HG02571 (cell line): ENCODE measurements around the gene DIS3L2.
"Not testable (repeated sequence)": the region's sequence is repeated elsewhere in the genome, so short reads cannot be mapped to it uniquely, and the experiment has no call there.

Experiments
- ATAC-seq: cut with Tn5 transposase; IDR thresholded peaks from one replicate; pipeline ENCODE4 v1.9.1; 2021; ENCODE audit warnings: mild to moderate bottlenecking, moderate library complexity; ENCODE audit not compliant: unreplicated experiment

DIS3L2 gene

GRCh38 chr2:232288489-232289030, 327.0 kb downstream of the DIS3L2 start:
- ATAC-seq: no peak

- ATAC-seq: no peak
Observed at GRCh38 chr2:232290668-232291067, 329.2 kb downstream of the DIS3L2 start.

GRCh38 chr2:232291343-232291742, 329.8 kb downstream of the DIS3L2 start:
- no peak for ATAC-seq

GRCh38 chr2:232292395-232293154, 331.1 kb downstream of the DIS3L2 start:
- ATAC-seq: no peak

GRCh38 chr2:232293191-232293590, 331.7 kb downstream of the DIS3L2 start:
- no peak for ATAC-seq

- ATAC-seq: no peak
Observed at GRCh38 chr2:232295971-232296370, 334.5 kb downstream of the DIS3L2 start.

- ATAC-seq: no peak
Observed at GRCh38 chr2:232296776-232297525, 335.4 kb downstream of the DIS3L2 start.

GRCh38 chr2:232299084-232299483, 337.6 kb downstream of the DIS3L2 start:
- no peak for ATAC-seq

GRCh38 chr2:232299927-232300674, 338.6 kb downstream of the DIS3L2 start:
- no peak for ATAC-seq

GRCh38 chr2:232300894-232301387, 339.4 kb downstream of the DIS3L2 start:
- no peak for ATAC-seq

GRCh38 chr2:232304236-232304635, 342.7 kb downstream of the DIS3L2 start:
- ATAC-seq: no peak

- no peak for ATAC-seq
Observed at GRCh38 chr2:232306741-232307305, 345.3 kb downstream of the DIS3L2 start.

GRCh38 chr2:232307854-232308253, 346.3 kb downstream of the DIS3L2 start:
- no peak for ATAC-seq

- no peak for ATAC-seq
Observed at GRCh38 chr2:232308986-232309385, 347.5 kb downstream of the DIS3L2 start.

GRCh38 chr2:232309592-232309991, 348.1 kb downstream of the DIS3L2 start:
- ATAC-seq: no peak

GRCh38 chr2:232310121-232310520, 348.6 kb downstream of the DIS3L2 start:
- ATAC-seq: no peak

- ATAC-seq: no peak
Observed at GRCh38 chr2:232310696-232311095, 349.2 kb downstream of the DIS3L2 start.

- not testable (repeated sequence) for ATAC-seq
Observed at GRCh38 chr2:232313645-232314044, 352.1 kb downstream of the DIS3L2 start.

GRCh38 chr2:232315049-232315922, 353.8 kb downstream of the DIS3L2 start:
- peak; percentile 79 for ATAC-seq

- no peak for ATAC-seq
Observed at GRCh38 chr2:232315923-232316299, 354.4 kb downstream of the DIS3L2 start.
